HepG2 (cell line): Measurements from ENCODE around the gene NPB. TPM values are rescaled to one million over a fixed set of nuclear protein-coding genes. Genes with fewer than 3 reads are reported as not detected.
A peak's percentile ranks its signal among the peaks of the same experiment; 100 is the strongest.

ENCODE experiments used
- DPF2 ChIP-seq: sonication (generic); formaldehyde crosslinking; IDR thresholded peaks from 2 replicates; pipeline ENCODE4 v1.4.0; 2020; ENCODE audit warnings: mild to moderate bottlenecking, low read depth, missing genetic modification reagents, borderline replicate concordance
- NFIC ChIP-seq: IDR thresholded peaks from 2 replicates; pipeline ENCODE4 v1.6.1; 2012; ENCODE audit warnings: mild to moderate bottlenecking, low read length, inconsistent platforms
- NONO ChIP-seq, 2 experiments: fragments of 450-650 bp in 1 of 2; sonication (generic) in 1 of 2; formaldehyde crosslinking in 1 of 2; IDR thresholded peaks in 1 of 2; conservative IDR thresholded peaks in 1 of 2; 2 replicates each; pipeline versions ENCODE4 v1.6.1 to v1.8.0; 2017 to 2022; ENCODE audit warnings: mild to moderate bottlenecking in 1 of 2, missing genetic modification reagents in 1 of 2, moderate library complexity in 1 of 2
- NR2F2 ChIP-seq: IDR thresholded peaks from 2 replicates; pipeline ENCODE4 v1.6.1; 2012; ENCODE audit warnings: low read depth, inconsistent platforms, borderline replicate concordance
- SMAD9 ChIP-seq: sonication (generic); formaldehyde crosslinking; IDR thresholded peaks from 2 replicates; pipeline ENCODE4 v1.5.1; 2020; ENCODE audit warnings: mild to moderate bottlenecking, missing genetic modification reagents
- U2AF2 ChIP-seq: fragments of 200-400 bp; formaldehyde crosslinking; IDR thresholded peaks from 2 replicates; pipeline ENCODE4 v1.6.1; 2017; ENCODE audit warnings: low read depth, mild to moderate bottlenecking, low read length
- YY1 ChIP-seq: IDR thresholded peaks from 2 replicates; pipeline ENCODE4 v1.6.1; 2011; ENCODE audit warnings: low read length, low read depth, moderate library complexity, mild to moderate bottlenecking; ENCODE audit not compliant: insufficient read depth, insufficient replicate concordance
- ZBTB1 ChIP-seq: sonication (generic); formaldehyde crosslinking; IDR thresholded peaks from 2 replicates; pipeline ENCODE4 v1.4.0; 2020; ENCODE audit warnings: missing genetic modification reagents, borderline replicate concordance
- ZFY ChIP-seq: sonication (generic); formaldehyde crosslinking; IDR thresholded peaks from 2 replicates; pipeline ENCODE4 v1.4.0; 2020; ENCODE audit warnings: missing genetic modification reagents
- ZNF264 ChIP-seq: sonication (generic); formaldehyde crosslinking; IDR thresholded peaks from 2 replicates; pipeline ENCODE4 v1.4.0; 2020; ENCODE audit warnings: missing genetic modification reagents
- ZNF331 ChIP-seq: sonication (generic); formaldehyde crosslinking; IDR thresholded peaks from 2 replicates; pipeline ENCODE4 v1.4.0; 2020; ENCODE audit warnings: missing genetic modification reagents
- ZNF546 ChIP-seq: sonication (generic); formaldehyde crosslinking; conservative IDR thresholded peaks from 2 replicates; pipeline ENCODE4 v1.8.1; 2023; ENCODE audit warnings: mild to moderate bottlenecking, missing genetic modification reagents
- ZNF552 ChIP-seq: sonication (generic); formaldehyde crosslinking; IDR thresholded peaks from 2 replicates; pipeline ENCODE4 v1.9.0; 2022; ENCODE audit warnings: missing genetic modification reagents, mild to moderate bottlenecking, borderline replicate concordance
- ZNF670 ChIP-seq: sonication (generic); formaldehyde crosslinking; IDR thresholded peaks from 2 replicates; pipeline ENCODE4 v1.8.0; 2022; ENCODE audit warnings: mild to moderate bottlenecking, missing genetic modification reagents, borderline replicate concordance
- ZNF737 ChIP-seq: sonication (generic); formaldehyde crosslinking; IDR thresholded peaks from 2 replicates; pipeline ENCODE4 v1.5.0; 2020; ENCODE audit warnings: missing genetic modification reagents, mild to moderate bottlenecking, borderline replicate concordance
- ZNF770 ChIP-seq: sonication (generic); formaldehyde crosslinking; IDR thresholded peaks from 2 replicates; pipeline ENCODE4 v1.5.0; 2020; ENCODE audit warnings: mild to moderate bottlenecking, missing genetic modification reagents
- polyA plus RNA-seq, 8 experiments: library from polyadenylated mRNA; depleted of rRNA in 3 of 8; stranded (reverse) in 7 of 8; unstranded in 1 of 8; fragments of >200 nt; fragmentation: Illumina TruSeq in 4 of 8; extraction: Trizol in 4 of 8; gene quantifications; 2 replicates each; pipeline versions ENCODE4 v1.2.1 to v1.2.3, GENCODE V29; 2011 to 2016; ENCODE audit warnings: low read depth in 4 of 8, missing spikeins in 1 of 8, mixed read lengths in 1 of 8; ENCODE audit not compliant: insufficient read depth in 1 of 8
- total RNA-seq, 5 experiments: library from RNA; depleted of rRNA; stranded (reverse); fragments of >200 nt; fragmentation: Illumina TruSeq; extraction: Trizol; gene quantifications; 2 replicates each; pipeline ENCODE4 v1.2.3, GENCODE V29; 2016; ENCODE audit warnings: low read depth in 1 of 5
- TF ChIP-seq, protein P1 (sequence below): sonication (generic); formaldehyde crosslinking; IDR thresholded peaks from 2 replicates; pipeline ENCODE4 v1.8.1; 2023; ENCODE audit warnings: missing genetic modification reagents, mild to moderate bottlenecking, borderline replicate concordance
- TF ChIP-seq, protein P2 (sequence below): sonication (generic); formaldehyde crosslinking; IDR thresholded peaks from 2 replicates; pipeline ENCODE4 v1.4.0; 2020; ENCODE audit warnings: missing genetic modification reagents, borderline replicate concordance
- TF ChIP-seq, protein P3 (sequence below): sonication (generic); formaldehyde crosslinking; IDR thresholded peaks from 2 replicates; pipeline ENCODE4 v1.5.0; 2020; ENCODE audit warnings: missing genetic modification reagents
- TF ChIP-seq, protein P4 (sequence below): sonication (generic); formaldehyde crosslinking; IDR thresholded peaks from 2 replicates; pipeline ENCODE4 v1.4.0; 2020; ENCODE audit warnings: mild to moderate bottlenecking, missing genetic modification reagents, borderline replicate concordance

NPB gene
- total and polyA plus RNA-seq, 2 of the 13 experiments (the other 11 are each of a cell fraction or from before 2014, with no cell fraction given), result 0.11 to 0.93 TPM

GRCh38 chr17:81902023-81902652 lies at the start of gene NPB (continued):
- TF ChIP-seq, protein P1, sequence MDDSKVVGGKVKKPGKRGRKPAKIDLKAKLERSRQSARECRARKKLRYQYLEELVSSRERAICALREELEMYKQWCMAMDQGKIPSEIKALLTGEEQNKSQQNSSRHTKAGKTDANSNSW (CRISPR knock-in tag), result 0 out of 2 replicates have a peak, but pooled peaks have one; percentile 28
- TF ChIP-seq ZNF737 (CRISPR knock-in tag), result no peak
- peak; percentile 25; the same call in 1 of the 2 replicates for TF ChIP-seq ZNF770 (CRISPR knock-in tag)
- TF ChIP-seq NFIC, result peak; percentile 29; the same call in 1 of the 2 replicates
- no peak for TF ChIP-seq DPF2 (CRISPR knock-in tag)
- peak; percentile 84 for TF ChIP-seq ZNF546 (CRISPR knock-in tag)
- peak; percentile 47 for TF ChIP-seq YY1
- no peak for TF ChIP-seq ZNF552 (CRISPR knock-in tag)
- TF ChIP-seq, protein P2, sequence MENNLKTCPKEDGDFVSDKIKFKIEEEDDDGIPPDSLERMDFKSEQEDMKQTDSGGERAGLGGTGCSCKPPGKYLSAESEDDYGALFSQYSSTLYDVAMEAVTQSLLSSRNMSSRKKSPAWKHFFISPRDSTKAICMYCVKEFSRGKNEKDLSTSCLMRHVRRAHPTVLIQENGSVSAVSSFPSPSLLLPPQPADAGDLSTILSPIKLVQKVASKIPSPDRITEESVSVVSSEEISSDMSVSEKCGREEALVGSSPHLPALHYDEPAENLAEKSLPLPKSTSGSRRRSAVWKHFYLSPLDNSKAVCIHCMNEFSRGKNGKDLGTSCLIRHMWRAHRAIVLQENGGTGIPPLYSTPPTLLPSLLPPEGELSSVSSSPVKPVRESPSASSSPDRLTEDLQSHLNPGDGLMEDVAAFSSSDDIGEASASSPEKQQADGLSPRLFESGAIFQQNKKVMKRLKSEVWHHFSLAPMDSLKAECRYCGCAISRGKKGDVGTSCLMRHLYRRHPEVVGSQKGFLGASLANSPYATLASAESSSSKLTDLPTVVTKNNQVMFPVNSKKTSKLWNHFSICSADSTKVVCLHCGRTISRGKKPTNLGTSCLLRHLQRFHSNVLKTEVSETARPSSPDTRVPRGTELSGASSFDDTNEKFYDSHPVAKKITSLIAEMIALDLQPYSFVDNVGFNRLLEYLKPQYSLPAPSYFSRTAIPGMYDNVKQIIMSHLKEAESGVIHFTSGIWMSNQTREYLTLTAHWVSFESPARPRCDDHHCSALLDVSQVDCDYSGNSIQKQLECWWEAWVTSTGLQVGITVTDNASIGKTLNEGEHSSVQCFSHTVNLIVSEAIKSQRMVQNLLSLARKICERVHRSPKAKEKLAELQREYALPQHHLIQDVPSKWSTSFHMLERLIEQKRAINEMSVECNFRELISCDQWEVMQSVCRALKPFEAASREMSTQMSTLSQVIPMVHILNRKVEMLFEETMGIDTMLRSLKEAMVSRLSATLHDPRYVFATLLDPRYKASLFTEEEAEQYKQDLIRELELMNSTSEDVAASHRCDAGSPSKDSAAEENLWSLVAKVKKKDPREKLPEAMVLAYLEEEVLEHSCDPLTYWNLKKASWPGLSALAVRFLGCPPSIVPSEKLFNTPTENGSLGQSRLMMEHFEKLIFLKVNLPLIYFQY (CRISPR knock-in tag), result 0 out of 2 replicates have a peak, but pooled peaks have one; percentile 14
- no peak for TF ChIP-seq U2AF2
- TF ChIP-seq NONO (IDR thresholded peaks at IDR 0.05), result no peak
- TF ChIP-seq NONO (CRISPR knock-in tag; conservative IDR thresholded peaks at IDR 0.05), result peak; percentile 73
- TF ChIP-seq, protein P3, sequence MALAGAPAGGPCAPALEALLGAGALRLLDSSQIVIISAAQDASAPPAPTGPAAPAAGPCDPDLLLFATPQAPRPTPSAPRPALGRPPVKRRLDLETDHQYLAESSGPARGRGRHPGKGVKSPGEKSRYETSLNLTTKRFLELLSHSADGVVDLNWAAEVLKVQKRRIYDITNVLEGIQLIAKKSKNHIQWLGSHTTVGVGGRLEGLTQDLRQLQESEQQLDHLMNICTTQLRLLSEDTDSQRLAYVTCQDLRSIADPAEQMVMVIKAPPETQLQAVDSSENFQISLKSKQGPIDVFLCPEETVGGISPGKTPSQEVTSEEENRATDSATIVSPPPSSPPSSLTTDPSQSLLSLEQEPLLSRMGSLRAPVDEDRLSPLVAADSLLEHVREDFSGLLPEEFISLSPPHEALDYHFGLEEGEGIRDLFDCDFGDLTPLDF (CRISPR knock-in tag), result peak; percentile 3; the same call in 1 of the 2 replicates
- no peak for TF ChIP-seq NR2F2
- peak; percentile 49 for TF ChIP-seq ZFY (CRISPR knock-in tag)
- no peak for TF ChIP-seq SMAD9 (CRISPR knock-in tag)
- TF ChIP-seq ZNF331 (CRISPR knock-in tag), result no peak
- TF ChIP-seq ZNF670 (CRISPR knock-in tag), result no peak
- TF ChIP-seq ZBTB1, result peak; percentile 16; the same call in 1 of the 2 replicates
- TF ChIP-seq ZNF264 (CRISPR knock-in tag), result no peak
- TF ChIP-seq, protein P4, sequence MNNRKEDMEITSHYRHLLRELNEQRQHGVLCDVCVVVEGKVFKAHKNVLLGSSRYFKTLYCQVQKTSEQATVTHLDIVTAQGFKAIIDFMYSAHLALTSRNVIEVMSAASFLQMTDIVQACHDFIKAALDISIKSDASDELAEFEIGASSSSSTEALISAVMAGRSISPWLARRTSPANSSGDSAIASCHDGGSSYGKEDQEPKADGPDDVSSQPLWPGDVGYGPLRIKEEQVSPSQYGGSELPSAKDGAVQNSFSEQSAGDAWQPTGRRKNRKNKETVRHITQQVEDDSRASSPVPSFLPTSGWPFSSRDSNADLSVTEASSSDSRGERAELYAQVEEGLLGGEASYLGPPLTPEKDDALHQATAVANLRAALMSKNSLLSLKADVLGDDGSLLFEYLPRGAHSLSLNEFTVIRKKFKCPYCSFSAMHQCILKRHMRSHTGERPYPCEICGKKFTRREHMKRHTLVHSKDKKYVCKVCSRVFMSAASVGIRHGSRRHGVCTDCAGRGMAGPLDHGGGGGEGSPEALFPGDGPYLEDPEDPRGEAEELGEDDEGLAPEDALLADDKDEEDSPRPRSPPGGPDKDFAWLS (CRISPR knock-in tag), result peak; percentile 47; the same call in 1 of the 2 replicates
